NK-92 treated with Interleukin-12 subunit alpha and Interleukin-12 subunit beta, amount 100 ng/mL, for 24 hours (cell line): ENCODE data around the gene TLE3.

Experiments used
- DNase-seq: peaks from one replicate; lab custom pipeline; 2025; lab: John Stamatoyannopoulos, UW

TLE3 gene

GRCh38 chr15:70098461-70099166, 897 bp upstream of the TLE3 start:
- peak; percentile 52 for DNase-seq

GRCh38 chr15:70098153-70098460, 390 bp upstream of the TLE3 start:
- DNase-seq: no peak

- DNase-seq: no peak
These were observed 725 bp downstream of the TLE3 start for GRCh38 chr15:70097063-70097320.

GRCh38 chr15:70096215-70097062, 1.3 kb downstream of the TLE3 start:
- peak; percentile 43 for DNase-seq

- DNase-seq: no peak
These were observed 2.1 kb downstream of the TLE3 start for GRCh38 chr15:70095408-70096214.

- DNase-seq: no peak
These were observed 2.9 kb downstream of the TLE3 start for GRCh38 chr15:70094690-70095311.

- no peak for DNase-seq
These were observed 4.0 kb downstream of the TLE3 start for GRCh38 chr15:70093481-70094319.

- no peak for DNase-seq
These were observed 4.6 kb downstream of the TLE3 start for GRCh38 chr15:70093070-70093469.

GRCh38 chr15:70092464-70093027, 5.2 kb downstream of the TLE3 start:
- DNase-seq: no peak

GRCh38 chr15:70091726-70092463, 5.8 kb downstream of the TLE3 start:
- no peak for DNase-seq

- DNase-seq: no peak
These were observed 7.1 kb downstream of the TLE3 start for GRCh38 chr15:70090436-70091296.

GRCh38 chr15:70089692-70089971, 8.1 kb downstream of the TLE3 start:
- no peak for DNase-seq

GRCh38 chr15:70088887-70089691, 8.6 kb downstream of the TLE3 start:
- DNase-seq: no peak

- no peak for DNase-seq
These were observed 9.3 kb downstream of the TLE3 start for GRCh38 chr15:70088455-70088854.

GRCh38 chr15:70087708-70088352, 9.9 kb downstream of the TLE3 start:
- DNase-seq: no peak

- DNase-seq: no peak
These were observed 11.1 kb downstream of the TLE3 start for GRCh38 chr15:70086636-70087035.

- no peak for DNase-seq
These were observed 13.3 kb downstream of the TLE3 start for GRCh38 chr15:70084461-70084860.

- DNase-seq: no peak
These were observed 13.8 kb downstream of the TLE3 start for GRCh38 chr15:70083946-70084345.

GRCh38 chr15:70083418-70083817, 14.3 kb downstream of the TLE3 start:
- no peak for DNase-seq
